Measurements from ENCODE around the gene AP1G2. TPM values are rescaled to one million over a fixed set of nuclear protein-coding genes. Genes with fewer than 3 reads are reported as not detected.

The AP1G2 gene
- polyA plus RNA-seq, 1 donor from 2014 or later: 127 TPM

GRCh38 chr14:23528555-23528954, 39.0 kb downstream of the AP1G2 start:
- no peak overlapping the region for H3K27ac ChIP-seq (ENCODE audit: low read length)

GRCh38 chr14:23525611-23526010, 42.0 kb downstream of the AP1G2 start:
- Histone ChIP-seq H3F3A (ENCODE audit: insufficient read depth, low read length, poor library complexity, severe bottlenecking) (no peaks in the 10 kb centered on the region), H3K4me3 (ENCODE audit: low read length) (no peak overlapping the region), H2AFZ (ENCODE audit: low read depth, low read length) (no peak overlapping the region), H3K4me2 (ENCODE audit: low read length) (no peak overlapping the region), H3K36me3 (ENCODE audit: insufficient read depth, low read length) (no peaks in the 10 kb centered on the region), H3K27me3 (ENCODE audit: insufficient read depth, low read depth, low read length) (no peaks in the 10 kb centered on the region), H3K9me2 (ENCODE audit: insufficient read depth, low read length) (no peaks in the 10 kb centered on the region), H3K9me3 (ENCODE audit: low read length) (no peaks in the 10 kb centered on the region), H3K79me2 (replicated peaks; ENCODE audit: insufficient read depth, low read length) (no peaks in the 10 kb centered on the region), H3K9ac (ENCODE audit: low read length) (no peak overlapping the region), H4K20me1 (ENCODE audit: insufficient read depth) (no peaks in the 10 kb centered on the region), H3K27ac (ENCODE audit: low read length) (no peak overlapping the region)
- TF ChIP-seq REST (IDR thresholded peaks at IDR 0.05; ENCODE audit: borderline replicate concordance) (no peak), SMC3 (conservative IDR thresholded peaks at IDR 0.05; ENCODE audit: poor library complexity) (no peak), RAD21 (conservative IDR thresholded peaks at IDR 0.05) (no peak), TAF1 (IDR thresholded peaks at IDR 0.05; ENCODE audit: low read depth) (no peak), CTCF (IDR thresholded peaks at IDR 0.05; ENCODE audit: poor library complexity, severe bottlenecking) (no peak), MXI1 (conservative IDR thresholded peaks at IDR 0.05; ENCODE audit: poor library complexity, severe bottlenecking) (no peak)

More at GRCh38 chr14:23528555-23528954, 39.0 kb downstream of the AP1G2 start:
- Histone ChIP-seq H3K4me2 (ENCODE audit: low read length) (no peak overlapping the region), H4K20me1 (ENCODE audit: insufficient read depth) (no peaks in the 10 kb centered on the region), H3K79me2 (replicated peaks; ENCODE audit: insufficient read depth, low read length) (no peaks in the 10 kb centered on the region), H3K9me3 (ENCODE audit: low read length) (no peaks in the 10 kb centered on the region), H3F3A (ENCODE audit: insufficient read depth, low read length, poor library complexity, severe bottlenecking) (no peaks in the 10 kb centered on the region), H3K9ac (ENCODE audit: low read length) (no peak overlapping the region), H3K9me2 (ENCODE audit: insufficient read depth, low read length) (no peaks in the 10 kb centered on the region), H3K4me3 (ENCODE audit: low read length) (no peak overlapping the region), H2AFZ (ENCODE audit: low read depth, low read length) (no peak overlapping the region), H3K27me3 (ENCODE audit: insufficient read depth, low read depth, low read length) (no peaks in the 10 kb centered on the region), H3K36me3 (ENCODE audit: insufficient read depth, low read length) (no peaks in the 10 kb centered on the region)
- no peak for TF ChIP-seq EZH2 (IDR thresholded peaks at IDR 0.05; ENCODE audit: borderline replicate concordance, insufficient read depth, low read length, poor library complexity, severe bottlenecking)
- no peak for TF ChIP-seq MXI1 (conservative IDR thresholded peaks at IDR 0.05; ENCODE audit: poor library complexity, severe bottlenecking)
- TF ChIP-seq CTCF (IDR thresholded peaks at IDR 0.05; ENCODE audit: poor library complexity, severe bottlenecking): no peak
- TF ChIP-seq REST (IDR thresholded peaks at IDR 0.05; ENCODE audit: borderline replicate concordance): no peak
- TF ChIP-seq TAF1 (IDR thresholded peaks at IDR 0.05; ENCODE audit: low read depth): no peak
- TF ChIP-seq SMC3 (conservative IDR thresholded peaks at IDR 0.05; ENCODE audit: poor library complexity): no peak
- TF ChIP-seq EP300 (conservative IDR thresholded peaks at IDR 0.05; ENCODE audit: poor library complexity, severe bottlenecking): no peak
- no peak for TF ChIP-seq POLR2AphosphoS5 (IDR thresholded peaks at IDR 0.05)
- TF ChIP-seq RAD21 (conservative IDR thresholded peaks at IDR 0.05): no peak
